Measurements from ENCODE around the gene ANKFN1.
"Not testable (repeated sequence)": the region's sequence is repeated elsewhere in the genome, so short reads cannot be mapped to it uniquely, and the experiment has no call there.

ANKFN1 gene

DNA sequence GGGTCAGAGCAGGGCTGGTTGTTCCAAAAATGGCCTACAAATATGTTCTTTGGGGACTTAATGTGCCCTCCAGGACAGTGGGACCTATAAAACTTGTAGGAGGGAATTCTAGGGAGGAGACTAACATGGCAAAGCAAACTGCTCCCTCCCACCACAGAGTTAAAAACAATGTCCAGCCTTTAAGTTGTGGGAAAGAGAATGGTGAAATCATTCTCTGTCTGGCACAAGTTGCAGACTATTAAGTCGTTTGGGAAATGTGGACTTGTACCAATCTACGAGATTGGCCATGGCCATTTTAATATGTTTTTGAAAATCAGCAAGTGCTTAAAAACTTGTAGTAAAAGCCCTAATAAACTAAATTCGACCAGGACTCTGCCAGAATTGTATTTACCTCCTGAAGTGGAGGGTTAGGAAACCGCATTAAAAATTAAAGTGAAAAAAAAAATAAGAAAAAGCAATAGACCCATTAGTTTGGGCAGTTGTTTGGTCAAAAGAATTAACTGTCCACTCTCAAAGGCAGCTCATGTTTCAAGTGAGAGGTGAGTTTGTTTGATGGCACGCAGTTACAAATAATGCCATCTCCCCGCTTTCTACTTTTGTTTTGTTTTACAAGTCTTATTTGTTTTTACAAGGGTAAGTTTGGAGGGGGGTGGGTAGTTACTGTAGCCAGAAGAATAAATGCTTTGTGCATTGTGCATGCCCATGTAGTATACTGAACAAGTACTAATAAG is 32.4 kb downstream of the ANKFN1 start:
- ATAC-seq: no peak

DNA sequence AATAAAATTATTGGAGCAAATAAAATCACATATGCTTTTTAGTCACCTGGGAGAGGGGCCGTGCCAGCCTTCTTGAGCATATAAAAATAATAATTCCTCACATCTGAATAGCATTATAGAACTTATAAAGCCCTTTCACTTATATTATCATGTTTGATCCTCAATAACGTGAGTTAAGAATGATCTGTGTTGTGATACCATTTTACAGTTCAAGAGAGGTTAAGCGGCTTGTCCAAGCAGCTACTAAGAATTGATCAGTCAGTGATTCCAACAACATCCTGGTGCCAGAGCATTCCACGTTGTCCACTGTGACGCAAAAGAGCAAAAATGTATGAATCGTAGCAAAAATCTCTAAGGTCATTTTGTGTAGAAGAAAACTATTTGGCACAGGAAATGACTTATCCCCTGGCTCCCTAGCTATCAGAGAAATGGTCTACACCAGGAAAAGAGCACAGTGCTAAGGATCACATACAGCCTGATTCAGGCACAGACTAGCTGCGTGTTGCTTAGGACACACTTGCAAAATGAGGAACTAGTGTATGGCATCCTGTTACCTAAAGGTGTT is 33.0 kb downstream of the ANKFN1 start:
- ATAC-seq: no peak

DNA sequence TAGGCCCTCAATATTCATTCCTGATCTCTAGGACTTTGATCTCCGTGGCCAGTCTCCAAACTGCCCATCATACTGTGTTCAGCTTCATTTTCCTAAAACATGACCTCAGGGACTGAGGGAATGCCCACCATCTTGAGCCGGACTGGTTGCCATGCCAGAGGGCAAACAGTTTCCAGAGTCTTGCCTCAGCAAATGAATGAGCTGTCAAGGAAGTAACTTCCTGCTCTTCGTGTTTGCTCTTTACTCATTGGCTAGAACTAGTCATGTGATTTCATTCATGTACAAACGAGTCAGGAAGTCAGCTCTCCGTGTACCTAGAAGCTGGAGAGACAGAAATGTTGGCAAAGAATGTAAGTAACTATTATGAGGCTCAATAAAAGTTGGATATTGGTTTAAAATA is 50.2 kb downstream of the ANKFN1 start:
- ATAC-seq: no peak

DNA sequence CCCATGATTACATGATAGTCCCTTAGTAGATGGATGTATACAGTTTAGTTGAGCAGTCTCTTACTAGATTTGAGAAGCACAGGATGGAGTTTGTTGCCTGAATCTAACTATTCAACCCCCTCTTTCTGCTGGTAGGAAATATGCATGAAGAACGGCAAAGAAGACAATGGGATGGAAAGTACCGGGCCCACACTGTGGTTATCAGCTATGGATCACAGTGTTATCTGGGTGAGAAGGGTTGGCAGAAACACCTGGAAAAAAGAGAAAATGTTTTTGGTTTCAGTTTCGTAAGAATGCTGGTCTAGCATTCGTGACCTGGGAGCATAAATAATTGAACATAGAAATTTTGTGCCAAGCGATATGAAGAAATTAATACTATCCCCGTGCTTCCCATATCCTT is 53.1 kb downstream of the ANKFN1 start:
- ATAC-seq: no peak

DNA sequence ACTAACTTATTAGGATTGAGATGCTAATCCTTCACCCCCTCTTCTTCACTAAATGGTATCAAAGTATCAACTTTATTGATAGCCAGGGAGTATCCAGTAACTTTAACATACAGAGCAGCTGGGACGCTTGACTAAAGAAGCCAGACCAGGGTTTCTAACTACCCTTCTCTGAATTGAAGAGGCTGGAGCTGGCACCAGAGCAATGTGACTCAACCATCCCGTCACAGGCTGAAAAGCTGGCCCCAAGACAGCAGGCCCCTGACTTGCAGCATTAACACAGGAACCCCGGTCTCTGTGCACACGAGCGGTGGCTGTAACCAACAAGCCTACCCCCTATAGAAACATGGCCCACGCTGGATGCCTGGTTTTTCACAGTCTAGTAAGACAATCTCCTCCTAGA is 59.8 kb downstream of the ANKFN1 start:
- no peak for ATAC-seq

DNA sequence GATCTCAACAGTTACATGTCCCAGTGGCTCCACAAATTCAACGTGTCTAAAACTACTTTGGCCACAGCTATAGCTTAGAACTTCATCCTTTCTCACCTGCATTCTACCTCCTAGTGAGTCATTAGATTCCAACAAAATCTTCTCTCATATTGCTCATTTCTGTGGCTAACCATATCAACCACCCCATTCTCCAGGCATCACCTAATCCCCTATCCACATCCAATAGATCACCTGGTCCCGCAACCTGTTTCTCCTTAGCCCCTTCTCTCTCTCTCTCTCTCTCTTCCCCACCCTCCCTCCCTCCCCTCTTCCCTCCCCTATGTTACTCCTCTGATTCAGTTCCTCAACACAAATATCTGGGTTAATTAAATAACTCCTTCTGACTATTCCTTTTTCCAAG is 64.6 kb downstream of the ANKFN1 start:
- ATAC-seq: no peak

DNA sequence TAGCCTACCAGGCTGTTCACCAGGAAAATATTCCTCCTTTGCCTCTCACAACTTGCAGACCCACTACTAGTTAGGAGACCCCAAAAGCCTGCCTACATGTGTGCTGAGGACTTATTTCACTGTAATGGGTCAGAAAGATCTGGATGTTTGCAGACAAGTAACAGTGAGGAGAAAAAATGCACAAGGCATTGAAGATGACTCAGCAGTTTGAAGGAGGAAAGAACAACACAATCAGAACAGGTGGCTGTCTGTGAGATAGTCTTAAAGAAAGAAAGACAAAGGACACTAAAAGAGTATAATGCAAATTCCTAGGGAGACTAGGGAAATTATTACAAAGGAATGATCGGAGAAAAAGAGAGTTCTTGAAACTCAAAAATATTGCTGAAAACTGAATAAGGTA is 69.0 kb downstream of the ANKFN1 start:
- ATAC-seq: no peak

DNA sequence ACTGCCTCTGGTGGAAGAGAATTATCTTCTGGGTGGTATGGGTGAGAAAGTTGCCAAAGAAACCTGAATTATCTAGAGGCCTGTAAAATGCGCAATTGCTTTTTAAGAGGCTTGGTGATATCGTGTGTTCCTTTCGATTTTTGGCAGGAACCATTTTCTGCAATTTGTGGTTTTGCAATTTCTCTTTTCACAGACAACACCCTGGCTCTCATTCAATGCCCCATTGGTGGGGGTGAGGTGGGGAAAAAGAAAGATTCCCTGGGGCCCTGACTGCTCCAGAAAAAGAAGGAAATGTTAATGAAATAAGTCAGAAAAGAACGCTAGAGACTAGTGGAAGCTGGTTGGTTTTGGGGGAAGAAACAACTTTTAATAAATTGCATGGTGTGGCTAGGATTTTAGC is 77.4 kb downstream of the ANKFN1 start:
- no peak for ATAC-seq

DNA sequence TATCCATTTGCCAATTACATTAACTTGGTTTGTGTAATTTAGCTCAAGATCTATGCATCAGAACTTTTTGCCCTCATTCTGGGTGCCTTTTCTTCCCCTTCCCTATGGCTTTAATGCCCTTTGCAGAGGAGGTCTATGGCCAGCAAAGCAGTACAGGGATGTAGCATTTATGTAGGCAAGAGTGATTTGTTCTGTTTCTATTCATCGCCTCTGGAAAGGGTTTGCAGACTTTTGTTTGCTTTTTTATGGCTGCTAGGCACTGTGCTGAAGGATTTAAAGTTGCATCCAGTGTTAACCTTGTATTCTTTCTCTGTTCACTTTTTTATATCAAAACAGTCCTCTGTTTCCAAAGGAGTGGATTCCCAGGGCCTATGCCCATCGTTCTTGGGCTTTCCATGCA is 78.0 kb downstream of the ANKFN1 start:
- ATAC-seq: no peak

DNA sequence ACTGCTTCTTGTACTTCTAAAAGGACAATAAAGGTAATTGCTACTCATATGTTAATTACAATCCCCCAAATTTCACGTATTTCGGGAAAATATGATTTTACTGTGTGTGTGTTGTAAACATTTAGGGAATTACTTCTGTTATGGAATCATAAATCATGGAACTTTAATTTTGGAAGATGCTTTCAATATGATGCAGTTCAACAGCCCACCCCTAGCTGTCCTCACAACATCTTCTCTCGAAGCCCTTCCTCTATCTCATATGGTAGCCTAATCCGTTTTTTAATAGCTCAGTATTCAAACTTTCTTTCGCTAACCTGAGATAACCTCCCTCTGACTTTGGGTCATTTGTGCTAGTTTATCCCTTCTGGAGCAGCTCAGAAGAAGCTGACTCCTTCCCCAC is 78.4 kb downstream of the ANKFN1 start:
- no peak for ATAC-seq

DNA sequence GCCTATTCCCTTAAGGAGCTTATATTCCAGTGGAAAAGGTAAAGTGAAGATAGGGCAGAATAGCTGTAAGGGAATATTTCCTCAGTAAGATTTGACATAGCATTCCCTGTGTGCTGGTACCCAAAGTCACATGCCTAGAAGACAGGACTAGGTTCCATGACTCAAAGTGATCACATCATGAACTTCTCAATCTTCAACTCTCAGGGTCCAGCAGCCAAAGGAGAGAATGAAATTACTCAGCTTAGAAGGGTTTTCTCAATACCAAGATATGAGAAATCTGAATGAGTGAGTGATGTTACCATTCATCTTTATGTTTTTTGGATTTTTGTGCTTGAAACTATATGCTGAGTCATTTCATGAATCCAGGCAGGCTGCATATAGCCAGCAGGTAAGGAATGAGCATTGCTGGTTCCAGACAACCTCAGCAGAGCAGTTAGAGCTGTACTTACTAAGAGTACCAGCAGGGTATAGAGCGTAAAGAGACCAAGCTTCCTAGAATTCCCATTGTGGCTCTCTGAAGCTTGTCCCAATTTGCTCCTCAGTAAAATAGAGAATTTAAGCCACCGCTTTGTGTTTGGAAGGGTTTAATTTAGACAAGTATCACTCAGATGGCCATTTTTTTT is 91.1 kb downstream of the ANKFN1 start:
- no peak for ATAC-seq

DNA sequence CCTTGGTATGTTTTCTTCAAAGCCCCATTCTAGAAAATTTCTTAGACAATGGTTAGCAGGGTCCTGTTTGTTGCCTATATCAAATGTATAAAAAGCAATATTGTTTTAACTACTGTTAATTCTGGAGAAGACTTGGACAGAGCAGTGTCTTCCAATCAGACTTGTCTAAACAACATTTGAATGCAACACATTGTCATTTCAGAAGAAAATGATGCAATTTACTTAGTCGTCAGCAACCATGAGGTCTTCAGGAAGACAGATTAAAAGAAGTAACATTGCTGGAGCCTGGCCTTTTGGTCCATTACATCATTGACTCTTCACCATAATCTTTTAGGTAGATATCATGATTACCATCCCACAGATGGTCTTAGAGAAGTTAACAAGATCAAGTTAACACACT is 94.5 kb downstream of the ANKFN1 start:
- ATAC-seq: no peak

DNA sequence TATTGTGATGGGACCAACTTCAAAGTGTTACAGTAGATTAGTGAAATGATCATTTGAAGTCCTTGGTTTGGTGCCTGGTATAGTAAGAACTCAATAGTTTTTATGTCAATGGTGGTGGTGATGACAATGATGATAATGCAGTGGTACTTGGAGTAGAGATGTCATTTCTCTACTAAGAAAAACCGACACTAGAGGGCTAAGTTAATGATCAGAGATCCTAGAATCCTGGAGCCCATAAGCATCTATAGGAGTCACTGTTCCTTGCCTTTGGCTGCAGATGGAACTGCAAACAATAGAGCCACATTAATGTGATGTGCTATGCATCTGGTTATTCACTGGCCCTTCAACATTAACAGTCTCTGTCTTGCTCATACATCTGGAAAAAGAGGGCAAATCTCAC is 103.8 kb downstream of the ANKFN1 start:
- ATAC-seq: no peak

DNA sequence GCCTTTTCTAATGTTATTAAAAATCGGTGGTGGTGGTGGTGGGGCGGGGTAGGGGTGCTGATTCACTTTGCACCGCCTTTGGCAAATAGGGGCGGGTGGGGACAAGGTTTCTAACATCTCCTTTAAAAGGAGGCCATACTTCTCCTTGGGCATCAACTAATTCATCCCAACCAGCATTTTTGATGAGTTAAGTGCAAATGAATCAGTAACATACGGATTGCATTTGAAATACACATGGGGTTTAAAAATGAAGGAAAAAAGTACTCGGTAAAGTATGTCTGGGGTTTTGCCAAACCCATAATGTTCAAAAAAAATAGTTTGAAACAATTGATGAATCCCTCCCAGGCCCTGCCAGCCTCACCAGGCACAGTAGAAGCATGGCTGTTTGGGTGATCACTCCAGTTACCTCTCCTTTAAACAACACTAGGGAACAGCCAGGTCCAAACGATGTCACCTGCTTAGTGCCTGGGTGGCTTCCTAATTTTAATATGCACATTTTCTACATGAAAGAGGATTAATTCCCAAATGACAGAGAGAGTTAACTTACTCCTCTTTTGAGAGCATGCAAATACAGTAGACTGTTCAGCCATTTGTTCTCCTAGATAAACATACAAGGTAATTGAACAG is 107.2 kb downstream of the ANKFN1 start:
- no peak for ATAC-seq

DNA sequence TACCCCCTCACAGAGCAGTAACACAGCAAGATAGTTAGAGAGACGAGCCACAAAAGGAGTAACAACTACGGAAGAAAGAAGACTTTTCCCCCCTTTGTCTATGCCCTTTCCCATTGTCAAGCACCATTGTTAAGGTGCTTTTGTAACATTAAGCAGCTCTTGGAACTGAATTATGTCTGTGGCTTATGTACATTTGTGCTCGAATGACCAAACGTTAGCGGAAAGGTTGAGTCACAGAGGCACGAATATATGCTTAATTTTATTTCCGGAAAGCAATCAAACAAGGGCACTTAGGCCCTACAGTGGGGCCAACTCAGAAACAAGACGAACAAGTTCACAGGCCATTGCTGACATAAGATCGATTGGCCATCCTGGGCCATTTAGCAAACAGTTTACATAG is 109.5 kb downstream of the ANKFN1 start:
- ATAC-seq: no peak

DNA sequence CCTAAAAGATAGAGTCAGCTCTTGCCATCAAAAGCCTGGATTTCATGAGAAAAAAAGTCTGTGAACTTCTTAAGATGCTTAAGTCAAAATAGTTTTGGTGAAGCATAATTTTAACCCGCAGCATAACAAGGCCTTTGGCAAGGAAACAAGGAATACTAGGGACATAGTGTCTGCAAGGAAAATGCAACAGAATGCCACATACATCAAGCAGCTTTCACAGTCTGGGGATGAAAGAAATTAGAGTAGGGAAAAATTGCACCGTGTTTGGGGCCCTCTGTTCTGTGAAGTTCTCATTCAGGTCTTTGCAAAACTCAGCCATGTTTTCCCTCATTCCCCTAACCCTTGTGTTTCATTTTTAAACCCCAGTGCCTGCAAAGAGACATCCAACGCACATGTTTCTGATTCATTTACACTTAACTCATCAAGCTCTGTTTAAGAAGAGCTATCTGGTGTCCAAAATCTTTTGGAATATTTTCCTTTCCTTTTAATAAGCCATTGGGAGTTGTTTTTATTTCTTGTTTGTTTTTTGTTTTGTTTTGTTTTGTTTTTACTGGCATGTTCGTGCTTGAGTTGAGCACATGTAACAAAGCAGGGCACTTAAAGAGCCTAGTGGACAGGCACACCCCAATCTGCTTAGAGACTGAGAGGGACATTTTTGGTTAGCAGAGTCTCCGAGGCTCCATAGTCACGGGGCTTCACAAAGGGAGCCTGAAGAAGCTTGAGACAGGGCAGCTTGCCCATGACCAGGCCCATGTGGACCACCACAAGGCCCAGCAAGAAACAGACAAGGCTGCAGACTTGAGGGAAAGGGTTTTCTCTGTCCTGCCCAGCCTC is 116.5 kb downstream of the ANKFN1 start:
- no peak for ATAC-seq

DNA sequence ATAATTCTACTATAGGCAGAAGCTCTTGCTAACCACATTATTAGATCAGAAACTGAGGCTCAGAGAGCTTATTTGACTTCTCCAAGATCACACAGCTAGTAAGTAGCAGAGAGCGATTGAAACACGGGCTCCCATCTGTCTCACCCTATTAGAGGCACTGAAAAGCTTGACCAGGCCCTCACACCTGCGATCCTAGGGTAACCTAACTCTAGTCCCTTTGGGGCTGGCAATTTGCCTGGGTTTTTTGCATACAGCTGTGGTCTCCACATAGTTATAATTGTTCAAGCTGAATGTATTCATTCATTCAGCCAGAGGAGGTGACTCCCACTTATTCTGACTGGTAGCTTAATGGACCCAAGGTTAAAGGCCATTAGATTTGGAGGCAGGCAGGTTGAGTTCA is 121.2 kb downstream of the ANKFN1 start:
- no peak for ATAC-seq

DNA sequence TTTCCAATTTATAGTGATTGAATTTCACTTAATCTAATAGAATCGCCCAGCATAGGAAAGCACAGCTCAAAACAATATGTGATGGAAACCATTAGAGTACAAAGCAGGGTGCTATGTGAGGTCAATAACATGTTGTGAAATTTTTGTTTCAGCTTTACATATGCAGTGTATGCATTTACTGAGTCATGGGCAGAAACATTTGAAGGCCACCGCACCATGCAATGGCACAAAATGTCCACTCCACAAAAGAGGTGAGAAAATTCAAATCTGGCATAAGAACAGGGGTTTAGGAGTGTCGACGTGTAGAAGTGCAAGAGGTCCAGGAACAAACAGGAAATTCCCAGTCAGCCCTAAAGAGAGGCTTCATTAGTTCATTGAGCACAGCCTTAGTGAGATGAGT is 131.2 kb downstream of the ANKFN1 start:
- ATAC-seq: no peak

DNA sequence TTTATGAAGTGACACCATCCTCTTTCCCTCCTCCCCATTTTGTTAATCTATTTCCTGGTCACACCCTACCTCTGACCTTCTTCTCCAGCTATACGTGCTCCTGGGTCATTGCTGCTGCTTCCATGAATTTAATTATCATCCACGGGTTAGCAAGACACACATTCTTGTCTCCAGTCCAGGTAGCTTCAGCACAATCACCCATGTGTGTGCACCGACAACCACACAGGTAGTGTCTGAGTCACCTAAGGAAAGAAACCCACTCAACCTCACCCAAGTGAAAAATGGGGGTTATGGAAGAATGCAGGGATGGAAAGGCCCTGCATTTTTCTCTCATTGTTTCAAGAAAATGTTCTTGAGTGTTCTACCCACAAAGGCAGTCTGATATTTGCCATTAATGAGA is 135.5 kb downstream of the ANKFN1 start:
- ATAC-seq: not testable (repeated sequence)

DNA sequence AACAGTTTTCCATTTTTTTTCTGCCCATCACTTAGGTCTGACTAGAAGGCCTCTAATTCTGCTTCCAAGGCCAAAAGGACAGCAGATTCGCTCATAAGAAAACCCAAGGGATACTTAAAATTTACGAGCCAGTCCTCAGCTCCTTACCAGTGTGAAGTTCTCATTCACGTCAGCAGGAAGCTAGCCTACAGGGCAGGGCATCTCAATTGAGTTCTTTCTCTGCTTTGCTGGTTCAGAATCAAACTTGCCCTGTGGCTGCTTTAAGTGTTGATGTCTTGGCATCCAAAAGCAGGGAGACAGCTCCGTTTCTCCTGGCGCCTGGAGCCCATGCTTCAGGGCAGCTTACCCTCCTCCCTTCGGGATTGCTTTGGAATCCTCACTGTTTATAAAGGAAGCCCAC is 136.0 kb downstream of the ANKFN1 start:
- no peak for ATAC-seq

DNA sequence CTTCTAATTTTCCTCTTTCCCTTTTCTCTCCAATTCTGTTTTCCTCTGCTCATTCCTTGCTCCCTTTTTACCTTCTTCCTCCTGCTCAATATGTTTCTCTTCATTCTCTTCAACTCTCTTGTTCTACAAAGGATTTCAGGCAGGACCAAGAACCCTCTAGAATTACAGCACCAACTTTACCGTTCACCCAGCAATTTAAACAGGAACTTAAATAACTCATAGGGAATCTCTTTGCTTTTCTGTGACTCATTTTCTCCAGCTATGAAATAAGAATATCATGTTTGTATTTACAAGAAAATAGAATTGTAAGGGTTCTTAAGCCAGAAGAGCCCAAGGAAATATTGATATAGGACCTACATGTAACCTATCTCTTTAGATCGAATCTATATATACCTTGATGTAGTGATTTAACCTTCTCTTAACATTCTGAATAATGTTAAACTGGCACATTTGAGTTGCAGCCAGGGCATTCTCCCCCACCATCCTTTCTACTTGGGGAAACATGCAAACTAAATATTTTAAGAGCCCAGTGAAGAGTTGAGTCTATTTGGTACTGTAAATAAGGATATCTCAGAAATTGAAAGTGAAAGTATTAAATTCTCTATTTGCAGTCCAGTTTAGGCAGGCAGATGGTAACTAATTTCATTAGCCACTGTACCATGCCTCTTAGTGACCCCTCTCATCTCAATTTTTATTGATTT is 137.0 kb downstream of the ANKFN1 start:
- ATAC-seq: no peak

DNA sequence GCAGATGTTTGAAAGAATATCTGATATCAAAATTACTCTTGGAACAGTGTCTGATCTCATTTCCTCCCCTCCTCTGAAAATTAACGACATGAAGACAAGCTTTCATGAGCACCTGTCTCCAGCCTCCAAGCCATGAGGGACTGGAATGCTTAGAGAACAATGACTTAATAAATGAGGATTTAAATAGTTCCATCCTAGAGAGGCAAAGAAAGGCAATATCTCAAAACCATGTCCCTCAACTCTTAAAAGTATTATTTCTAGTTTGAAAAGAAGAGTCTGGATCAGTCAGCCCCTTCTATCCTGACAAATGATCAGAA is 137.5 kb downstream of the ANKFN1 start:
- ATAC-seq: no peak

Data from activated CD4-positive, CD25-positive, alpha-beta regulatory T cell treated with anti-CD3 and anti-CD28 coated beads, Interleukin-2, amount 50 U/mL, for 24 hours (primary cell).